Epidermal melanocyte (primary cell): Measurements from ENCODE around the gene CST7.
"Not testable (repeated sequence)": the region's sequence is repeated elsewhere in the genome, so short reads cannot be mapped to it uniquely, and the experiment has no call there.

Experiments used
- DNase-seq: peaks from one replicate; pipeline ENCODE4 v3.0.0; 2011; ENCODE audit warnings: low spot score; ENCODE audit not compliant: insufficient read length

CST7 gene

GRCh38 chr20:24986436-24987015 lies 37.5 kb downstream of the CST7 start:
- DNase-seq = no peak

DNA sequence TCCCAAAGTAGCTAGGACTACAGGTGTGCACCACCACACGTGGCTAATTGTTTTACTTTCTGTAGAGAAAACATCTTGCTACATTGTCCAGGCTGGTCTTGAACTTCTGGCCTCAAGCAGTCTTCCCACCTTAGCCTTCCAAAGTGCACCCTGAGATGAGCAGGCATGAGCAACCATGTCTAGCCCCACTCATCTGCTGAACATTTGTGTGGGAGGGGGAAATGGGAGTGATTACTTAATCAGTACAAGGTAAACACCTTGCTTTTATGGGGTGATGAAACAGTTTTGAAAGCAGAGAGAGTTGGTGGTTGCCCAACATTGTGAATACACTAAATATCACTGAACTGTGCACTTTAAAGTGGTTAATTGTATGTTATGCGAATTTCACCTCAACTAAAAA lies 38.2 kb downstream of the CST7 start:
- DNase-seq = no peak

DNA sequence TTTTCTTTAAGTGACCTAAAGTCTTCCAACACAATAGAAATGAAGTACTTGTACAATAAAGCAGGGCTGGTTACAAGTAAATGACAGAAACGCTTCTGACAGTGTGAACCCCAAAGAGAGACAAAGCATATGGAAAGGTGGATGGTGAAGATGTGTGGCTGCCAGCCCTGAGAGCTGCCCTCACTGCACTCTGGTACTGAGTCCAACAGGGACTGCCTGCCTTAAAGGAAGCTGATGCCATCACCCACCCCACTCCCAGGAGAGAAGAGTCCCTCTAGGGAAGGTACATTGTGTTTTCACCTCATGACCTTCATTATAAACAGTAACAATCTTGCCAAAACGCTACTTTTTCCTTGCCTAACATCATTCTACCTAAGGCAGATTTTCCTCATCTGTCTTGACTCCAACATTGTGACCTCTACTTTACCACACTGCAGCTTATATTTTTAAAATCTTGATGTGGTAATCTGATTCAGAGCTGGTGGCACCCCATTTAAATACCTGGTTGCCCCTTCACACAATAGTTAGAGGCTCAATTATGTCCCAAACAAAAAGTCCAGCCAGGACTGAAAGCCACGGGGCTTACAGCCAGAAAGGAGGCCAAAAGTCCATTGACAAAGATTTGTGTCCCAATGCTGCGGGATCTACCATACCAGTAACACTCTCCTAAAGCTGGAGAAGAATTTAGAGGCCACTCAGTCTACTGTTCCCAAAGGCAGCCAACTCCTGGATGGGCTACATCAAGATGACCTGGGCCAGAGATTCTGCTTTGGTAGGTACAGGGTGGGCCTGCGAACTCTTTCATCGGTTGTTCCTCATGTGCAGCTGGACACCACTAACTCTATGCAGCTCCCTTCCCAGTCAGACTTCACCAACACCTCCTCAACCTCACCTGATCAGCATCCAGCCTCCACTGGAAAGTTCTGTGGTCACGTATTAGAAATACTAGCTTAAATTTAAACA lies 39.1 kb downstream of the CST7 start:
- DNase-seq = no peak

DNA sequence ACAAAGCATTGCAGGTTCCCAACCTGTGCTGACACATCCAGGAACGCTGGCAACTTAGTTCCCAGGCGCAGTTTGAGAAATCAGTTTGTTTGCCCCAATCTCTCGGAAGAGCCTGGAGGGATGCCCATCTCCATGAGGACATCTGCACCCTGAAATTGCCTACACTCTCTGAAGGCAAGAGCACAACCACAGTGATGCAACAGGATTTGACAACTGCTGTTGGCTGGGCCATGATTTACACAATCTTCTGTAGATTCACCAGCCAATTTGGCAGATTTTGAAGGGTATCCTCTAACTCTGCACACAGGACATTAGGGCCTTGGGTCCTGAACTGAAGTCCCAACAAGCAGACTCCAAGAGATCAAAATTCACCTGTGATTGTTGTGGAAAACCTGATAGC lies 40.1 kb downstream of the CST7 start:
- no peak for DNase-seq

- no peak for DNase-seq
These were observed 41.8 kb downstream of the CST7 start for GRCh38 chr20:24990810-24991252.

DNA sequence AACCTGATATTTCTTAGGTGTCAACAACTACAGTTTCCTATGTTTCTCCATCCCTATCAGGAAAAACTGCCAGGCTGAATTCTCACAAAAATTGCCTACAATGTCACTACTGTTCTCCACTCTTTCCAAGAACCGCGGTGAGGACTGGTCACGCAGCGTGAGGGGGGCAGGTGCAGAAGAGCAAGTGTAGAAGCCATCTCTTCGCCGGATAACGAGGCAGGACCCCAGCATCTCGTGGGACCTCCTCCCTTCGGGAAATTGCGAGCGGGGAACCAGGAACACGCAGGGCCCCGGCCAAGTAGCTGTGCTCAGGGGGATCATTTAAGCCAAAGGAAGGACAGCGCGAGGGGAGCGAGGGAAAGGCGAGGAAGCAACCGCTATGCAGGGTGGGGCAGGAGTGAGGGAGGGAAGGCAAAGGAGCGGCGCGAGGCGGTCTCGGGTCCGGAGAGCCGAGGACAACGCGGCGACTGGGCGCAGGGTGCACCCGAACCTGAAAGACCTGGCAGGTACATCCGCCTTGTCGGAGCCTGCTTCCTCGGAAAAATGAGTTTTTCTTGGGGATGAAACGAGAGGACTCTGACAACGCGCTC lies 42.9 kb downstream of the CST7 start:
- DNase-seq = no peak

- peak; percentile 91 for DNase-seq
These were observed 43.6 kb downstream of the CST7 start, which contains the start of gene APMAP for GRCh38 chr20:24992487-24993205. APMAP (minus strand) TSS chr20:24992751; CDS start chr20:24992688, 63 bp downstream.

- peak; percentile 48 for DNase-seq
These were observed 44.5 kb downstream of the CST7 start for GRCh38 chr20:24993337-24994185.

DNA sequence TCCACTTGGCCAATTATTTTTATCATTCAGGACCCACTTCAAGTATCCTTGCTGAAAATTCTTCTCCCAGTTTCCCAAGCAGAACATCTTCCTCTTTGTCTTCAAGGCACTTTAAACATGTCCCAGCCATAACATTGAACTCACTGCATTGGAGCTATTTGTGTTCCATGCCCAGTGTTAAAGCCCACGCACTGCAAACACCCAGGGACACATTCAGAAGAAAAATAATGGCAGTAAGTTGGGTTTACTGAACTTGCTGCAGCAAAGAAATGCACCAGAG lies 45.1 kb downstream of the CST7 start:
- no peak for DNase-seq

- DNase-seq = peak; percentile 80
These were observed 45.6 kb downstream of the CST7 start for GRCh38 chr20:24994470-24995368.

GRCh38 chr20:24995741-24996448 lies 46.8 kb downstream of the CST7 start:
- no peak for DNase-seq

DNA sequence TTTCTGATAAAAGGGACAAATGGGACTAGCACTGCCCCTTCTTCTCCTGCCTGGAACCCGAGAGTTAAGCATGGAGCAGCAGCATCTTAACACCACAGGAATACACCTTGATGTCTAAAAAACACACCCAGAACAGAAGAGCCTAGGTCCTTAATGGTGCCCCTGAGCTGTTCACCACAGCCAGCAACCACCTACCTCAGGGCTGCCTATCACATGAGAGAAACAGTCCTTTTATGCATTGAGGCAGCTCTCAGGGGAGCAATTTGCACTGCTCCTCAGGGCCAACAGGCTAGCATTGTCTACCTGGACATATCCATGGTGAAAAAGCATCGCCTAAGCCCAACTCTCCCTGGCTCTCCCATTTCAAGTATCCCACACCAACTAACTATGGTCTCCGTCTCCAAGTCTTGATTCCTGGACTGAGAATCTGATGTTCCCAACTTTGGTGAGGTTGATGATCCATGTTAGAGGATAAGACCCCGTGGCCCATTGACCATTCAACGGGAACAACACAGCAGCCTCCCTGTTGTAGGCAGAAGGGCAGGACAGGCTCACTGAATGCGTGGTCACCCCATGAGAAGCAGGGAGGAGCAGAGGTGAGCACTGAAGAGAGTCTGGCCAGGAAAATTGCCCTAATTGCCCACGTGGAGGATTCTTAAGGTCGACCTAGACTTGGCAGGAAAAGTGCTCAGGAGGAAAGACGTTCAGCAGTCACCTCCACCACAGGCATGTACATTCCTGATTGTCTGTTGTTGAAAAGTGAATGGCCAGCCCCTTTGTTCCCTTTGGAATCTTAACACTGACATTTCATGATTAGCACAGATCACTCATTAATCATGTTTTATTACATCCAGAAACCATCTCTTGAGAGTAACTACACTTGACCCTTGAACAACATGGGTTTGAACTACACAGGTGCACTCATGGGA lies 47.6 kb downstream of the CST7 start:
- DNase-seq = no peak

DNA sequence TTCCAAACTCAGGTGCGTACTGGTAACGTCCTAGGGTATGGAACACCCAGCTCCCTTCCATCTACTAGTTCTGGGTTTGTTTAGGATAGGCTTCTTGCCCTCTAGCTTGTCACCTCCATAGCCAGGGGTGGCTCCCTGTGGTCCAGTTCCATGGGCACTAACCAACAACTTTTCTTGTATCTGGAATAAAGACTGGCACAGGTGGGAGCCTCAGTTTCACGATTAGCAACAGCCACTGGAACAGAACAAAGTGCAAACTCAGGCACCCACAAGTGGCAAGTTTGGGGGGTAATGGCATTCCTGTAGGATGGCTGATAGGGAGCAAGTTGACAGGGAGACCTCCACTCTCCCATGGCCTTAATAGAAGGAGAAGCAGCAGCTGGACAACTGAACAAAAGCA lies 49.1 kb downstream of the CST7 start:
- no peak for DNase-seq

DNA sequence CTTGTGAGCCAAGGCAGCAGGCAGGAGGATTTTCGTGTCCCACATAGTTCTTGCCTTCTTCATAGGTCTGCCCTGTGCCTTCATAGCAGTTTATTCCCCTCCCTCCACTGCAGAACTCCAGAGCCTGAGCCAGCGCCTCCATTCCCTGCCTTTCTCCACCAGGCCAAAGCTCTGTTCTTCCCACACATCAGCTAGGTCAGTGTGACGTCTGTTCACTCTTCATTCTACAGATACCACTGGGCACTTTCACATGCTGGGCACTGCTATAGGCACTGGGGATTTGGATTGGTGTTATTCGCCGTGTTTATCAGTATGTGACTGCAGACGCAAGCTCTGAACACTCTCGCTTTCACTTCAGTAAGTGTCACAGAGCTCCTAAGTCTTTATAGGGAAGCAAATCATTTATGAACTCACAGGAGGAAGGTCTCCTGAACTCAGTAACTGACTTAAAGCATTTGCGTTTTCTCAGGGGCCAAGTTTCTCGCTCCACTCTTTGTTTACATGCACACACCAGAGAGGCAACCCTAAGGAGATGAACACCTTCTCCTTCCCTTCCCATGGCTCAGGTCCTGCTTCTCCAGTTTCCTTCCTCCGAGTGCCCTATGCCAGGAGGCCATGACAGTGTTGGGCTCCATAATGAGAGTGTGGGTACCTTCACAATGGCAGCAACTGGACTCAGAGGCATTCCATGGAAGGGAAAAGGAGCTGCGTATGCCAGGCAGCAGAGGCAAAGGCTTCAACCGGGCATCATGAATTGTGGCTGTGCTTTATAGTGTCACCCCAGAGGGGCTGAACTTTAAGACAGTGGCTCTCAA lies 49.8 kb downstream of the CST7 start:
- no peak for DNase-seq

- DNase-seq = no peak
These were observed 50.5 kb downstream of the CST7 start for GRCh38 chr20:24999568-24999967.

- peak; percentile 27 for DNase-seq
These were observed 51.3 kb downstream of the CST7 start for GRCh38 chr20:25000268-25000801.

- DNase-seq = not testable (repeated sequence)
These were observed 52.3 kb downstream of the CST7 start for GRCh38 chr20:25001323-25001722.
